ENCODE measurements around the gene CAPN12. TPM values are rescaled to one million over a fixed set of nuclear protein-coding genes. Genes with fewer than 3 reads are reported as not detected.

CAPN12 gene
- total RNA-seq, 2 experiments from 2014 or later: 1.2 to 2.6 TPM

DNA sequence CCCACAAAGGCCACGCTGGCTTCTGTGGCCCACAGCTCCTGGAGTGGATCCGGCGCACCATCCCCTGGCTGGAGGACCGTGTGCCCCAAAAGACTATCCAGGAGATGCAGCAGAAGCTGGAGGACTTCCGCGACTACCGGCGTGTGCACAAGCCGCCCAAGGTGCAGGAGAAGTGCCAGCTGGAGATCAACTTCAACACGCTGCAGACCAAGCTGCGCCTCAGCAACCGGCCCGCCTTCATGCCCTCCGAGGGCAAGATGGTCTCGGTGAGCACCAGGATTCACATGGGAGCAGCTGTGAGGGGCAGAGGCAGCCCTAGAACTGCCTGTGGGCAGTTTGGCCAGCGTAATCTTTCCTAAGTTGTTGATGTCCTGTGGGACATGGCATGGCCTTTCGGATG is 27.2 kb downstream of the CAPN12 start:
- Histone ChIP-seq H3K4me1 (ENCODE audit: insufficient read depth, low read length, poor library complexity, severe bottlenecking) (no peaks in the 10 kb centered on the region), H3K27ac (ENCODE audit: low read depth, low read length, poor library complexity, severe bottlenecking) (no peak overlapping the region), H4K20me1 (ENCODE audit: insufficient read depth, low read length) (no peaks in the 10 kb centered on the region), H3K9me2 (ENCODE audit: insufficient read depth, low read length) (no peaks in the 10 kb centered on the region), H3K9me3 (ENCODE audit: low read length) (no peaks in the 10 kb centered on the region), H2AFZ (ENCODE audit: low read length) (no peak overlapping the region), H3K79me2 (ENCODE audit: insufficient read depth, low read depth, low read length) (no peaks in the 10 kb centered on the region), H3K4me2 (ENCODE audit: low read length) (no peak overlapping the region), H3K36me3 (ENCODE audit: insufficient read depth, low read length) (peaks cover 44% of the 10 kb centered on the region), H3K4me3 (ENCODE audit: low read depth, low read length, poor library complexity, severe bottlenecking) (no peak overlapping the region)
- POLR2A ChIA-PET: no interaction called here
- no peak for DNase-seq (ENCODE audit: low spot score)
- intact Hi-C loops (cut with micrococcal nuclease; ENCODE audit: unreplicated experiment): no loop called here
- no TSS peak for BruUV-seq (replicated peaks)
- CTCF ChIA-PET (ENCODE audit: unreplicated experiment): no interaction called here
- TF ChIP-seq EZH2phosphoT487 (IDR thresholded peaks at IDR 0.05; ENCODE audit: borderline replicate concordance, low read depth, low read length) (no peak), CTCF (conservative IDR thresholded peaks at IDR 0.05; ENCODE audit: low read length) (no peak)

DNA sequence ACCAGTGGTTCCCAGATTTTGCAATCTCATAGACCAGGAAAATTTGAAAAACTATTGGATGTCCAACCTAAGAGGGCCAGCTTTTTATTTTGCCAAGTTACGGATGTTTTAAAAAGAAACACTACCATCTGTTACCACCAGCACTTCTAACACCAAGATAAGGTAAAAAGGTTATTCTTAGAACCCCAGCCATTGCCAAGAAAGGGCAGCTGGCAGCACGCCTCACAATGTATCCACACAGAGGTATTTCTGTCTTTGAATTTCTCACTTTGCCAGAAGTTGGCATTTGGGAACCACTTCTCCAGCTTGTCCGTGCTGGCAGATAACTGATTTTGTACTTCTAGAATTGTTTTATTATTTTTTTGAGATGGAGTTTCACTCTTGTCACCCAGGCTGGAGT is 28.7 kb downstream of the CAPN12 start:
- Histone ChIP-seq H3K9me2 (ENCODE audit: insufficient read depth, low read length) (no peaks in the 10 kb centered on the region), H3K36me3 (ENCODE audit: insufficient read depth, low read length) (peaks cover 39% of the 10 kb centered on the region), H3K79me2 (ENCODE audit: insufficient read depth, low read depth, low read length) (no peaks in the 10 kb centered on the region), H3K4me2 (ENCODE audit: low read length) (no peak overlapping the region), H3K4me3 (ENCODE audit: low read depth, low read length, poor library complexity, severe bottlenecking) (no peak overlapping the region), H3K4me1 (ENCODE audit: insufficient read depth, low read length, poor library complexity, severe bottlenecking) (no peaks in the 10 kb centered on the region), H3K9me3 (ENCODE audit: low read length) (no peaks in the 10 kb centered on the region), H2AFZ (ENCODE audit: low read length) (no peak overlapping the region), H4K20me1 (ENCODE audit: insufficient read depth, low read length) (no peaks in the 10 kb centered on the region), H3K27ac (ENCODE audit: low read depth, low read length, poor library complexity, severe bottlenecking) (no peak overlapping the region)
- ChIA-PET POLR2A (no interaction called here), CTCF (ENCODE audit: unreplicated experiment) (no interaction called here)
- intact Hi-C loops (cut with micrococcal nuclease; ENCODE audit: unreplicated experiment): no loop called here
- no peak for DNase-seq (ENCODE audit: low spot score)
- TF ChIP-seq CTCF (conservative IDR thresholded peaks at IDR 0.05; ENCODE audit: low read length): no peak
- no peak for TF ChIP-seq EZH2phosphoT487 (IDR thresholded peaks at IDR 0.05; ENCODE audit: borderline replicate concordance, low read depth, low read length)
- no TSS peak for BruUV-seq (replicated peaks)

DNA sequence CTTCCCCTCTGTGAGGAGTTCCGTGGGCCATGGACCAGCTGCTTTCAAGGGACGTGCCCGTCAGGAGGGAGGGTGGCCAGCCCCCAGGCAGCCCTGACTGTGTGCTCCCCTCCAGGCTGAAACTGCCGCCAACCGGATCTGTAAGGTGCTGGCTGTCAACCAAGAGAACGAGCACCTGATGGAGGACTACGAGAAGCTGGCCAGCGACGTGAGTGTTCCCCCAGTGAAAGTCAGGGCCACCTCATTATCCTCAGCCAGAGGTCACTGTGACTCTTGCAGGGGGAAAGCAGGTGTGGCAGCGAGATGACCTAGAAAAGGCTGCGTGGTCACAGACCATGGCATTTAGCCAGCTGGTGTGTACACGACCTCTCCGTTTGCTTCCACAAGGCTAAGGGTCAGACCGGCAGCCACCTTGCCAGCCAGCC is 29.9 kb downstream of the CAPN12 start:
- Histone ChIP-seq H3K9me2 (ENCODE audit: insufficient read depth, low read length) (no peaks in the 10 kb centered on the region), H3K4me1 (ENCODE audit: insufficient read depth, low read length, poor library complexity, severe bottlenecking) (no peaks in the 10 kb centered on the region), H3K36me3 (ENCODE audit: insufficient read depth, low read length) (peaks cover 51% of the 10 kb centered on the region), H3K4me2 (ENCODE audit: low read length) (no peak overlapping the region), H3K27ac (ENCODE audit: low read depth, low read length, poor library complexity, severe bottlenecking) (no peak overlapping the region), H2AFZ (ENCODE audit: low read length) (no peak overlapping the region), H4K20me1 (ENCODE audit: insufficient read depth, low read length) (no peaks in the 10 kb centered on the region), H3K4me3 (ENCODE audit: low read depth, low read length, poor library complexity, severe bottlenecking) (no peak overlapping the region), H3K9me3 (ENCODE audit: low read length) (no peaks in the 10 kb centered on the region), H3K79me2 (ENCODE audit: insufficient read depth, low read depth, low read length) (no peaks in the 10 kb centered on the region)
- BruUV-seq (replicated peaks): no TSS peak
- DNase-seq (ENCODE audit: low spot score): no peak
- ChIA-PET CTCF (ENCODE audit: unreplicated experiment) (no interaction called here), POLR2A (interaction anchor here (0.6 kb wide), 1 partner anchor 655 kb away, joined by 6 read pairs; no protein-coding TSS in a partner anchor)
- TF ChIP-seq CTCF (conservative IDR thresholded peaks at IDR 0.05; ENCODE audit: low read length): no peak
- no peak for TF ChIP-seq EZH2phosphoT487 (IDR thresholded peaks at IDR 0.05; ENCODE audit: borderline replicate concordance, low read depth, low read length)
- intact Hi-C loops (cut with micrococcal nuclease; ENCODE audit: unreplicated experiment): no loop called here
